Measurements from ENCODE around the gene PAPPA.

PAPPA gene

DNA sequence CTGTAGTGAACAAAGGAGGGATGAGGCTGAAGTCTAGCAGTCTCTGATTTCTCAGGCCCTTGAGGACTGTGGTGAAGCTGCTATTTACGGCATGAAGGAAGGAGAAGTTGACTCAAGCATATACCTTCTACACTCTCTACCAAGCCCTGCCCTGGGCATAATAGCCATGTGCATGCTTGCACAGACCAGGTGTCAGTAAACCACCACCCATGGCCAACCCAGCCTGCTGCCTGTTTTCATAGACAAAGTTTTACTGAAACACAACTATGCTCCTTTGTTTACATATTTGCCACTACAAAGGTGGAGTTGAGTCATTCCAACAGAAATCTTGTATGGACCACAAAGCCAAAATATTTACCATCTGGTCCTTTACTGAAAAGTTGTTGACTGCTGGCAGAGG is 126.9 kb downstream of the PAPPA start:
- no peak for DNase-seq

DNA sequence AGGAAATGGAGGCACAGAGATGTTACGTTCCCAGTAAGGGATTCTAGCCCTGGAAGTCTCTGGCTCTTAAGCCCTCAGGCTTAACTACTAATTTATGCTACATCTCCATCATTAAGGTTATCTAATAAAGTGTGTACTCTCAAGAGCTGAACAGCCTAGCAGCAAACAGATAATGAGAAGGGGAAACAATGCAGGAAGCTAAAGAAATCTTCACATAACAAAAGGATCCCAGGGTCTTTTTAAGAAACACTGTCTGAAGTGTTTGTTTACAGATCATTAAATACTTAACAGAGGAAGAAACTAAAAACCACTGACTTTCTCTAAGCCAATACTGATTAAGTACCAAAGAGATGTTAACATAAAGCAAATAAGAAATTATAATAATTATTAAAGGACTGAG is 129.0 kb downstream of the PAPPA start:
- DNase-seq, result no peak

DNA sequence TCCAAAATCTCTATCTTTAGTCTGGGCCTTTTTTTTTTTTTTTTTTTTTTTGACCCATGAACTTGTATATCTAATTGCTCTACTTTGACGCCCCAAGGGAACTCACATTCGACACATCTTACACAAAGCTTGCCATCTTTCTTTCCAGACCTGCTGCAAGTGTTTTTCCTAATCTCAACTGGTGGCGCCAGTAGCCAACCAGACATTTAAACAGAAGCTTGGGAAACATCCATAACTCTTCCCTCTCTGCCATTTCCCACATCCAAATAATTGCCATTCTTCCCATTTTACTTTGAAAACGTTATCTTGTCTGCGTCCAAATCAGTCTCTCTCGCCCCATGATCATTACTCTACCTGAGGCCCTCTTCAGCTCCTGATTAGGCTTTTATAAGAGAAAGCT is 130.9 kb downstream of the PAPPA start:
- no peak for DNase-seq

DNA sequence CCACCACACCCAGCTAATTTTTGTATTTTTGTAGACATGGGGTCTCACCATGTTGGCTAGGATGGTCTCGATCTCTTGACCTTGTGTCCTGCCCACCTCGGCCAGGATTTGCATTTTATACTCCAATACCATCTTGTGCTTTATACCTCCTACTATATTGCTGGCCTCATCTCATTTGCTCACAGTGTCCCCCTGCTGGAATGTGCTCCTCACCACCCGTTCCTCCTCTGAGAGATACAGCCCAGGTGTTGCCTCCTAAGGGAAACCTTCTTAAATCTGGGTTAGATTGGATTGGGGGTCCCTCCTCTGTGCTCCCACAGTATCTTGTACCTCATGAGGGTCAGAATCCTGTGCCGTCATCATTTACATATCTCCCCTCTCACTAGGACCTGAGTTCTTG is 131.7 kb downstream of the PAPPA start:
- DNase-seq, result no peak

DNA sequence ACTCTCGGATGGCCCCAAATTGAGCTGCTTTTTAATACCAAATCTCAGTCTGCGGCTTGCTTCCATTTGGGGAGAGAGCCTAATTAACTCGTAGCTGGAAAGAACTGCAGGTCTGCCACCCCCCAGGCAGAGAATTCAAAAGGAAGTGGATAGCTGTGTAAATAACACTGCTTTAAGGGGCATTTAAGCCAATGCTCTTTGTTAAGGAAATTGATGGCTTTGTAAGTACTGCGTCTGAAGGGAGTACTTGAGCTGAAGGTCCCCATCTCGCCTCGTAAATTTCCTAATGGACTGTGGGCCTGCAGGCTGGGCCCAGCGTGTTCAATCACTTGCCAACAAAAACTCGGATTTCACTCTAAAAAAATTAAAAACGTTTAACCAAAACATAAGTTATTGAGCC is 132.7 kb downstream of the PAPPA start:
- no peak for DNase-seq

DNA sequence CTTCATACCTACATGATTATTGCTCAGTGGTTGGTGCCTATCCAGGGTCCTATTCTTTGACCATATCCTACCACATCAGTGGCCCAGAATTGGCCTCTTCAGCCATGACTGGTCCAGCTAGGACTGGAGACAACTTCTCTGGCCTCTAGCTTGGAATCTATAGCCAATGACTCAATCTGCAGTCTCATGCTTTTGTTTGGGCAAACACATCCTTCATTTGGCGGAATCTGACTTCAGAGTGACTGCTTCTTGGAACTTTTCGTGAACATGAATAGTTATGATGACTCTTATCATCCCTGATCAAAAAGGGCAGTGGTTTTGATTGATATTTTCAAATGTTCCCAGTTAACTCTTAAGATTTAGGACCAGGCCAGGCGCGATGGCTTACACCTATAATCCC is 134.1 kb downstream of the PAPPA start:
- no peak for DNase-seq

DNA sequence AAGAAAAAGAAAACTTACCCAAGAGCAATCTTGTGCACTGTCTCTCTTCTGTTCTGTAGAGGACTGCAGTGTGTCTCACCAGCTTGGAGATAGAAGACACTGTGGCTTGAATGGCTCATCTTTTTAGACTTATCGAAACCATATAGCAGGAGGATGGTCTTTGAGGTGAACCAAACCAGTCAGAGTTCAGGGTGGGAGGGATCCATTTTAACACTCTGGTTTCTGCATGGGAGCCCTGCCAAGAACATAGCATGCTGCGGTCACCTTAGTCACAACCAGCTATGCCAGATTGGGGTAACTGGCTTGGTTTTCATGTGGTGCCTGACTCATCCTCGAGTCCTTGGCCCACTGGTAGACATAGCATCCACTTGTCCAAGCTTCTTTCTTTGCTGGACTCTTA is 135.1 kb downstream of the PAPPA start:
- no peak for DNase-seq

DNA sequence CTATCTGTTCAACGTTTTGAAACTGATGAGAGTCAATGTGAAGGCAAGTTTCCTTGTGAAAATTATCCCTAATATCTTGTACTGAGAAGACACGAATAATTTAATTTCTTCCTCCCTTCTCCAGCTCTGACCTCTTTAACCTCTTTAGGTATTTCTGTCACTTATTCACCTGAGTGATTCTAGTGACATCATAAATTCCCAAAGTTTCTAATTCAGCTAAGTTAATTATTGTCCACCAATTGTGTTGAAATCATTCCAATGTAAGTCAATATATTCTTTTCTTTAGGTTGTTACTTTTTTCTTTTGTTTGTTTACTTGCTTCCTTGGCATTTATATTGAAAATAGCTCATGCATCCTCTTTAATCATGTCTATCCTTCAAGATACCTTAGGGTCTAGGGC is 143.8 kb downstream of the PAPPA start:
- DNase-seq, result no peak

DNA sequence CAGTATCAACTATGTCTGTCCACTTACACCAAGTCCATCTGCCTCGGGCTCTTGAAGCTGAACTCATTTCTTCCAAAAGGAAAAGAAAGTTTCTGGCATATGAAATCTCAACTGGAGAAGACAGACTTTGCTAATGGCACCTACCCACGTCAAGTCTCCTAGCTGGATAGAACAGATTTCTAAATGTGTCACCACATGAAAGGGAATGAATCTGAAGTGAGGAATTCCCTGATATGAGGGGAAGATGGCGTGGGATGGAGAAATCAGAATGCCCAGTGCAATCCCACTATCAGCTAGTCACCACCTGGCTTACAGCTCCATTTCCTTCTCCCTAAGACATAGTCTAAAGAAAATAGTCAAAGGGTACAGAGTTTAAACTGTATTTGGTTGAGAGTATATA is 144.7 kb downstream of the PAPPA start:
- DNase-seq, result no peak

DNA sequence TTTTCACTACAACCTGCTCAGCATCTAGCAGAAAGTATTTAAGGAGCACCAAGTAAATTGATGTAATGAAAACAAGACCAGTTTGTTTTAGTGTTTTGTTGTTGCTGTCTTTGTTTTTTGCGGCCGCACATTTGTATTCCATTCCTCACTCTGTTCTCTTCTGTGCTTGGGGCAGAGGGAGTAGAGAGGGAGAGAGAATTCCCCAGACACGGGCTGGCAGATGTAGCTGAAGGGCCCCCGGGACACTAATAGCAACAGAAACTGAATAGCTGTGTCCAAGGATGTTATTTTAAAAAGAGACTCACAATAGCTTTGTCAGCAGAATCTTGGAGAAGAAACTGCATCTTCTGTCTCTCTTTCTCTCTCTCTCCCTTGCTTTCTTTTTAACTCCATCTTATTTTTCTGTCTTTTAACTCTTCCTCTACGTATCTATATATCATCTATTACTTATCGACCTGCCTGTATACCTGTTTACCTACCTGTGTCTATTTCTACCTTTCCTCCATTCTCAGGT is 145.3 kb downstream of the PAPPA start:
- no peak for DNase-seq

DNA sequence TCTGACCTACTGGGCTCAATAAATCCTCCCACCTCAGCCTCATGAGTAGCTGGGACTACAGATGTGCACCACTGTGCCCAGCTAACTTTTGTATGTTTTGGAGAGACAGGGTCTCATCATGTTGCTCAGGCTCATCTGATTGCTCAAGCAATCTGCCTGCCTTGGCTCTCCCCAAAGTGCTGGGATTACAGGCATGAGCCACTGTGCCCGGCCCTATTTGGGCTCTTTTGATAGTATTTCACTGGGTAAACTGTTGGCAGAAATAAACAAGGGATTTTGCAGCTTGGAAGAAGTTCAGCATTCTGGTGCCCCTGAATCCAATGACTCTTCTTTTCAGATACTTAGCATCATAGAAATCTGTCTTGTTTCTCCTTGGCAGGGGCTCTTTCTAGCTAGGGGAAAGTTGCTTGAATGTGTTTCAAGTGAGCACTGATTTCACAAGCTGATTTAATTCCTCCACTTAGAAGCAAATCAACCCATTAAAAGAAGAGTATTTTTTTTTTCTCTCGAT is 146.8 kb downstream of the PAPPA start:
- DNase-seq, result no peak

DNA sequence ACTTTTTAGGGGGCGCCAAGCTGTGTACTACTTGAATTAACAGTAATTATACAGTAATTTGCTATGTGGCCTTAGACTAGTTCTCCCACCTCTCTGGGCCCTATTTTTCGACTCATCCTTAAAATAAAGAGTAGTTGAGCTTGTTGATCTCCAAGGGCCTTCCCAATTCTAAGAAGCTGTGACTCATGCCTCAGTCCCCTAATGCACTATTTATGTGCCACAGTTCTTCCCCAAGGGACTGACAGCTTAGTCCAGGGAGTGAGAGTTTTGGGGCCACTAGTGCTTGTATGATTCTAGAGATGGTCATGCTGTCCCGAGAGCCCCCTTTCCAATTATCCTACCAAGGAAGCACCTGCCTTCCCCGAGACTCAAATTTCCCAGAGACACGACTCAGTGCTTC is 149.7 kb downstream of the PAPPA start:
- DNase-seq, result no peak

DNA sequence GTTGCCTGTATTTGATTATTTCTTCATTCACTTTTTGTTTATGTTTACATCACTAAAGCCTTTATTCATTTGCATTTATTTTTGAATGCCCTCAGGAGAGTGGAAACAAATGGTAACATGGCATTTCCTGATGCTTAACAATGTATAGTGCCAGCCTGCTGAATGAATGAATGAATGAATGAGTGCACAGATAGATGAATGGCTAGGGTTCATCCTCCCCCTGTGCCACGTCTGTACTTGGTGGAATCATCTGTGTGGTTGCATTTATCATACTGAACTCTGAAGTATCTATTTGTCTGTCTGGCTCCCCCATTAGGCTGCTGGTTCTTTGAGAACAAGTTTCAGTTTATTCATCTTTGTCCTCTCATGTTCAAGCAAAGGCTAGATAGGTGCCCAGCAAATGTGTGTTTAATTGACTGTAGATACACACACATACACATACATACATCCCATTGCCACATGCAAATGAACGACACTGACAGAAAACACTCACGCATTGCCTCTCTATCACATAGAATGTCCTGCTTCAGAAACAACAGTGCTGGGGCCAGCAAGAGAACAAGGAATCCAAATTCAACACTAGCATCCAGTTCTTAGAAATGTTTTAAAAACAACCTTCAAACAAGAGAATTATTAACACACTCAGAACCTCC is 150.4 kb downstream of the PAPPA start:
- DNase-seq, result no peak

DNA sequence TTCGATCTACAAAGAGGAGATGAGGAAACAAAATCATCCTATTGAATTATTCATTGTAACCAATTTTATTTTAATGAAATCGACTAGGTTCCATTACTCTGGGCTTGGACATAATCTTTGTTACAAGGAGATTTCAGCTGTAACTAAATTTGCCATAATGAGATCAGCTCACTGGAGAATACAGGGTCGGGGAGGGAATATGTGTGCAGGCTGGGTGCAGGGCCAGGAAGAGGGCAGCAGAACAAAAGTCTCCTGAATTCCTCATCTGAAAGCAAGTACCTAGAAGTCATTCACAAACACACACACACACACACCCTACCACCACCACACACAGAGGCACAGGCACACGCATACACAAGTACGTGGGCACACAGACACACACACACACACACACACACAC is 151.2 kb downstream of the PAPPA start:
- no peak for DNase-seq

DNA sequence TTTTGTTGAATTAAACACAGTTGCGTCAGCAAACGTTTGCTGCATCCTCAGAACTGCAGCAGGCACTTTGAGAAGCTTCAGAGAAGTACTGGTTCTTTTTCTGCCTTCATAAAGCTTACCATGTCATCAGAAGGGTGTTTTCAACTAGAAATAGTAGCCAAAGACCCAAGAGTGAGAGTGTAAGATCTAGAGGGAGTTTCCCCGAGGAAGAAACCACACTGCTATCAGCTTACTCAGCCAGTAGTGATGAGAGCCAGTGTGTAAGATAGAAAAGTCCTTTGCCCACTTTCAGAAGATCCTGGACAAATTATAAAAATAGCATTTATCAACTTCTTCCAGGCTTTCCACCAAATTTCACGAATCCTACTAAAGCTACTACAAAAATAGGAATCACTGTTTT is 154.5 kb downstream of the PAPPA start:
- DNase-seq, result no peak

DNA sequence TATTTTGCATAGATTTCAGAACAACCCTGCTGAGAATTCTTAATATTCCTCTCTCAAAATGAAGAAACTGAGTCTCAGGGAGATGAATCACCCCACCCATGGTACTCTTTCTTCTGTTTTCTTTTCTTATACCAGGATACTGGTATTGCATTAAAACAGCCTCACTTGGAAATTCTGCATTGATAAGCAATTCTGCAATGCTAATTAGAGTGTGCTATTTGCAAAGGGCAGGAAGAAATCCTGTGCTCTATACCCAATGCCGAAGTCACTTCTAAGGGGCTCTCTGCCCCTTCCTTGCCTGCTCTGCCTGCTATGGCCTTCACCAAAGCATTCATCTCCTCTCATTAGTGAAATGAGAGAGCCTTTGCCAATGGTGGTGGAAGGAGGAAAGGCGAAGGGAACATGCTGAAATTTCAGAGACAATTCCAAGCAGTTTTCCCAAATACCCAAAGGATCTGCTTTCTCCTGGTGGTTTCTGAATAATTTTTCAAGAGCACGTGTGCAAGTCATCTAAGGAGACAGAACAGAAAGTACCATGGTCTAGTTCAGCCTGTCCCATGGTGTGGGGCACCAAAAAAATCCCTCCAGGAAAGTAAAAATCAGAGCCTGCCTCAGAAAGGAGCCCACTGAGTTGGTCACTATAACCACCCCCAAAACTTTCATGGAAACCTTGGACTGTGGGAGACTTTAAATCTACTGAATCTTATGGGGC is 156.5 kb downstream of the PAPPA start:
- DNase-seq, result no peak

DNA sequence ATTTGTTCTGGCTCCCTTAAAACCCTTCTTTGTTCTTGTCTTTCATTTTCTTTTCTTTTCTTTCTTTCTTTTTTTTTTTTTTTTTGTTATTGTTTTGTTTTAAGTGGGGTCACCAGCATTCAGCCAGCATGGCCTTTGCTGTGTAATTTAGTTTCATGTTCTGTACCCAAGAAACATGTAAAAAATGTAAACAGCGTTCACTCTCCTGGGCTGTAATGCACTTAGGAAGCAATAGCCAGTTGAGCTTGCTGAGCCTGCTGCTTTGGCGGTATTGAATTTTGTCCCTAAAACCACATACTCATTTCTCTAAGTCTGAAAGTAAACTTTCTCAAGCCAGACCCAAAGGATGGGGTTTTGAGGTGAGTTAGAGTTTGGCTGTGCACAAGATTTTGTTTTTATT is 158.6 kb downstream of the PAPPA start:
- no peak for DNase-seq

DNA sequence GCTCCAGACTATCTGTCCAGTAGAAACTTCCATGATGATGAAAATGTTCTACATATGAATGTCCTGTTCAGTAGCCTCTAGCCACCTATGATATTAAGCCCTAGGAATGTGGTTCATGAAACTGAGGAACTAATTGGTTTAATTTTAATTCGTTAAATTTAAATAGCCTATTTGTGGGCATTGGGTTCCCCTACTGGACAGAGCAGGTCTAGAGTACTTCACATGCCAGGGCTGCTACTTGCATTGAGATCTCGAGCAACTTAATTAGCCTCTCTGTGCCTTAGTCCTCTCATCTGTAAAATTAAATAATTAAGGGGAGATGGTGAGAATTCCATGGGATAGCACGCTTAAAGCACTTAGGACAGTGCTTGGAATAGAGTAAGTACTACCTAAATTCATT is 160.0 kb downstream of the PAPPA start:
- no peak for DNase-seq

DNA sequence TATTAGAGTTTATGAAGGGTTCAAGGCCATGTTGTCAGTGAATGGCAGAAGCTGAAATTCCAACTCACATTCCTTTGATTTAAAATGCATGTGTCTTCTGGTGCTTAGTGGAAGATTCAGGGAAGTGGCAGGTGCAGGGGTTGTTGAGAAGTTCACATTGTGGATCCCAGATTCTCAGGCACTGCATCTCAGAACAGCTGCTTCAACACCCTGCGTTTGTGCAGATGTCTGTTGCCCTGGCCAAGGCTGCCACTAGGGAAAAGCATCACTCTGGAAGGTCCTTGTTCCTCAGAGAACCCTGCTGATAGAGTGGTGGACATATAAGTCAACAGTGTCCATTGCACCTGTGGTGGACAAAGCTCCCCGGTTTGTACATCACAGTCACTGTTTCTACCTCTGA is 162.7 kb downstream of the PAPPA start:
- DNase-seq, result no peak

DNA sequence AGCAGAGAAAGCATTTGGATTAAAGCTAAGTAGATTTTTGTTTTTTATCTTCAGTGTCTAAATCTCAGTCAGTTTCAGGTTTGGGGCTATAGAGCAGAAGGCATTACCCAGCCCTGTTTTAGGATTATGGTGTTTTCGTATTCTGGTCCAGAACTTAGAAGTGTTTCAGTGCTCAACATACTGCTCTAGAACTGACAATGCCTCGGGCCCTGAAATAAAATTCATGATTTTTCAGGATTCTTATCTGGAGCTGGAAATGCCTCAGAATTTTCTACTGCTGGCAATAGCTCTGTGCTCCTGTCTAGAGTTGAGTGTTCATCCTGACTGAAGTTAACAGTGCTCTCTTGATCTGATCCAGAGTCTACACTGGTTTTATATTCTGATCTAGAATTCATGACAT is 163.9 kb downstream of the PAPPA start:
- no peak for DNase-seq

DNA sequence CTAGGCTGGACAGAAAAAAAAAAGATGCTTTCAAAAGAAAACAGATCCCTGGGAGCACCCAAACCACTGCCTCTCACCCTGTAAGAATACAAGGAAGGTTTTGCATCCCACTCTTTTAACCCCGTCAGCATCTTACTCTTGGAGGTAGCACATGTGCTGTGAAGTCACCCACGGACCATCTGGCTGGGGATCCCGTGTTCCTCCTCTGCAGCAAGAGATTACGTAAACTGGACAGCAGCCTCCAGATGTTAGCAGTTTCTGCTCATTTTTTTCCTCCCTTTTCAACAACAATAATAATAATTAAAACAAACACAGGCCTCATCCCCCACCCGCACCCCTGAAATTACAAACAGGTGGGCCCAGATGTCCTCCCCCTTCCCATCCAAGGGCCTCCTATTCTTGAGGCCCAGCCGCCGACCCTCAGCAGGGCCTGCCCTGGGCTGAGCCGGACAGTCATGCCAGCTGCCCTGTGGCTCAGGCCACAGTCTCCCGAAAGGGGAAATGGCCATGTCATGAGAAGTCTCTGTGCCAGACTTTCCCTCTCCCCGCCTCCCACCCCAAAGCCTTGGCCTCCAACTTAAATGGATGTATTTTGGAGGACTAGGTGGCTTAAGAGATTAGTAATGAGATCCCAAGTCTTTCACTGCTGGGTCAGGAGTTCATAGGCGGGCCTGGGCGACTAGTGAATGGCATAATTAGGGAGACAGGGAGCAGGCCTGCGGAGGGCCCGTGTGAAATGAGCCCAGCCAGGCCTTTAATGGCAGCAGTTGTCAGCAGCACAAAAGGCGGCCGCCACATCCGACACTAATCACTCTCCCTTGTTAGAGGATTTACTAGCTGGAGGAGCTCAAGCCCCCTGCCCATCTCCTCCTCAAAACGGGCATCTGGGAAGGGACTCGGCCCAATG is 165.1 kb downstream of the PAPPA start:
- no peak for DNase-seq

DNA sequence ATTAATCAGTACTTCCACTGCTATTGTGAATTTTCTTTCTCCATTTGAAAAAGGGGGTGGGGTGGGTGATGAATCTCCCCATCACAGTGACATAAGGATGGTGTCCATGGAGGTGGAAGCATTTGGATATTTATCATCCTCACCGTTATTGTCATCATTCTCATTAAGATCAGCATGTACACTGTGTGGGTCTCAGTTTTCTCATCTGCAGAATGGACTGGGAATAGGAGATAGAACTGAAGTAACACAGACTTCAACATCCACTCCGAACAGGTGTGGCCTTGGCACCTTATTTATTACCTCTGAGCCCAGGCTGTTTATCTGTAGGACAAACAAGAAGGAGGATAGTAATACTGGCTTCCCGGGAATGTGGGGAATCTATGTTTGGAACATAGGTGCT is 165.9 kb downstream of the PAPPA start:
- no peak for DNase-seq

DNA sequence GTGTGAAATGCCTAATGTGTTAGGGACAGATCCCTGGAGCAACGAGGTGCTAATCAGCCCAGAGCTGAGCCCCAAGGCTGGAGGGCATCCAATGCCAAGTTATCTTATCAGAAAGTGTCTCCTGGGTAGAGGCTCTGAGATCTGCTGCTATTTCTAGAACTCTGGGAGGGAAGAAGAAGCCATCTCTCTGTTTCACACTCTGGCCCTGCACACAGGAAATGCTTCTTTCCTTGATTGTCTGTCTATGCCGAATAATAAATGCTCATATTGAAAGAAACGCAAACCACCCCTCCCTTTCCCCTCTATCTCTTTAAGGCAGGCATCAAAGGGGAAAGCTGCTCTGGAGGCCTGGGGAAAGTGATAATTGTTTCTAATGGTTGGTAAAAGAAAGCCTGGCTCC is 166.7 kb downstream of the PAPPA start:
- DNase-seq, result no peak

DNA sequence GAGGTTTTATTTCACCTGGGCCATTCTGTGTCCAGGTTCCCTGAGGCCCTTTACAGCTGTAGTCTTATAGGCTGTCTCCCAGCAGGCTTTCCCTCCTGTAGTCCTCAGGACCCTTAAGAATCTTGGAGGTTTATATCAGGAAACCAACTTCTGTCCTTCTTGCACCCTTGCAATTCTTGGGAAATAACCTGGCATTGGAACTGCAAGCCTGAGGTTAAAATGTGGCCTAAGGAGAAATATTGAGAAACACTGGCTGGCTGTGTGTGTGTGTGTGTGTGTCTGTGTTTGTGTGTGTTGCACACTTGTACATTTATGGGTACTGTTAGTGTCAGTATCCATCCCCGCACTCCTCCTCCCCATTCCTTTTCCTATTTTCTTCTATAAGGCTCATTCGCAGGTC is 168.9 kb downstream of the PAPPA start:
- no peak for DNase-seq
